AG10803 (cell line): Measurements from ENCODE around the gene HSD17B3.
"Not testable (repeated sequence)": the region's sequence is repeated elsewhere in the genome, so short reads cannot be mapped to it uniquely, and the experiment has no call there.

Source experiments
- DNase-seq: peaks from one replicate; pipeline ENCODE4 v3.0.0; 2010; ENCODE audit warnings: low read depth
- H3K4me3 ChIP-seq: 2 replicates; pipeline ENCODE4 v1.5.1; 2011; ENCODE audit warnings: mild to moderate bottlenecking, low read length, control low read depth
- TF ChIP-seq, protein P1 (sequence below): conservative IDR thresholded peaks from 2 replicates; pipeline ENCODE4 v1.5.1; 2011; ENCODE audit warnings: mild to moderate bottlenecking, low read length, control low read depth, inconsistent platforms

Gene HSD17B3

DNA sequence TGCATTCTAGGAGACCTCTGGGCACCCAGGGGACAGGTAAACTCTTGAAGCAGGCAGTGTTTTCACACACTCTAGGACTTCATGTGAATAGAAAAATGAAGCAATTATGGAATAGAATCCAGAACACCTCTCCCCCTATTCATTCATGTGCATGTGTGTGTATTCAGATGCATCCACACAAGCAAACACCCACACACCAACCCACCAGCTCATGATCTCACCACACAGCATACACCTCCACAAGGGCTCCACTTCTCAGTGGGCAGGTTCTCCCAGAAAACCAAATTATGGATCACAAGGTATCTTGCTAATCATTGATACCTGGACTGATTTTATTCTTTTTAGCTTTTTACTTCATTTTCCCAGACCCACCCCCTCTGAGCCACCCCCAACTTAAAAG lies 21.2 kb upstream of the HSD17B3 start:
- no peak for DNase-seq
- H3K4me3 ChIP-seq: no peak overlapping the region
- TF ChIP-seq, protein P1, sequence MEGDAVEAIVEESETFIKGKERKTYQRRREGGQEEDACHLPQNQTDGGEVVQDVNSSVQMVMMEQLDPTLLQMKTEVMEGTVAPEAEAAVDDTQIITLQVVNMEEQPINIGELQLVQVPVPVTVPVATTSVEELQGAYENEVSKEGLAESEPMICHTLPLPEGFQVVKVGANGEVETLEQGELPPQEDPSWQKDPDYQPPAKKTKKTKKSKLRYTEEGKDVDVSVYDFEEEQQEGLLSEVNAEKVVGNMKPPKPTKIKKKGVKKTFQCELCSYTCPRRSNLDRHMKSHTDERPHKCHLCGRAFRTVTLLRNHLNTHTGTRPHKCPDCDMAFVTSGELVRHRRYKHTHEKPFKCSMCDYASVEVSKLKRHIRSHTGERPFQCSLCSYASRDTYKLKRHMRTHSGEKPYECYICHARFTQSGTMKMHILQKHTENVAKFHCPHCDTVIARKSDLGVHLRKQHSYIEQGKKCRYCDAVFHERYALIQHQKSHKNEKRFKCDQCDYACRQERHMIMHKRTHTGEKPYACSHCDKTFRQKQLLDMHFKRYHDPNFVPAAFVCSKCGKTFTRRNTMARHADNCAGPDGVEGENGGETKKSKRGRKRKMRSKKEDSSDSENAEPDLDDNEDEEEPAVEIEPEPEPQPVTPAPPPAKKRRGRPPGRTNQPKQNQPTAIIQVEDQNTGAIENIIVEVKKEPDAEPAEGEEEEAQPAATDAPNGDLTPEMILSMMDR: no peak

DNA sequence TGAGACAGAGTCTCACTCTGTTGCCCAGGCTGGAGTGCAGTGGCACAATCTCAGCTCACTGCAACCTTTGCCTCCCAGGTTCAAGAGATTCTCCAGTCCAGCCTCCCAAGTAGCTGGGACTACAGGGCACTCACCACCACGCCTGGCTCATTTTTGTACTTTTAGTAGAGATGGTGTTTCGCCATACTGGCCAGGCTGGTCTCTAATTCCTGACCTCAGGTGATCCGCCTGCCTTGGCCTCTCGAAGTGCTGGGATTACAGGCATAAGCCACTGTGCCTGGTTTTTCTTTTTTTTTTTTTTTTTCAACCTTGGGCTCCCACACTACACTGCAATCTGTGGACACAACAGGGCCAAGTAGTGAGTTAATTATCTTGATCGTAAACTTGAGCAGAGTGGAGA lies 20.8 kb upstream of the HSD17B3 start:
- DNase-seq: not testable (repeated sequence)

DNA sequence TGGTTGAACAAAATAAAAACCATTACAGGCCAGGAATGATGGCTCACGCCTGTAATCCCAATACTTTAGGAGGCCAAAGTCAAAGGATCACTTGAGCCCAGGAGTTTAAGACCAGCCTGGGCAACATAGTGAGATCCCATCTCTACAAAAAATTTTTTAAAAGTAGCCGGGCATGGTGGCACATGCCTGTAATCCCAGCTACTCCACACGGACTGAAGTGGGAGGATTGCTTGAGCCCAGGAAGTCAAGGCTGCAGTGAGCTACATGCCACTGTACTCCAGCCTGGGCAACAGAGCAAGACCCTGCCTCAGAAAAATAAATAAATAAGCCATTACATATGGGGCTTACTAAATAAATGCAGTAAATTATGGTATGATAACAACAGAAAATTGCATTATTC lies 20.2 kb upstream of the HSD17B3 start:
- not testable (repeated sequence) for H3K4me3 ChIP-seq, DNase-seq

More for the DNA sequence above, 20.8 kb upstream of the HSD17B3 start:
- H3K4me3 ChIP-seq: not testable (repeated sequence)

DNA sequence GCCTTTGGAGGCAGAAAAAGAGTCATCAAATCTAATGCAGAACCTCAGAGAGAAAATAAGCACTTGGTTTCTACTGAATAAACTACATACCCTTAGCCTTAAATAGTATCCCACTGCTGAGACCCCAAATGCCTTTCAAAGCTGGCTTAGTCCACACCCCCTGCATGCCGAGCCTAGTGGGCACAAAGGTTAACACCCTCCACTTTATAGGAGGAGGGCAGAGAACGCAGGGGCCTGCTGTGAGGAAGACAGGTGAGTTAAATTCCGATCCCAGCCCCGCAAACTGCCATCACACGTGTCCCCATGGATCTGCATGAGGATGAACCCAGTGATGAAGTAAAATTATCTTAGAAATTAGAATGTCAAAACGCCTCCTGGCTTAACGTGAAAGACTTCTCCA lies 19.5 kb upstream of the HSD17B3 start:
- no peak overlapping the region for H3K4me3 ChIP-seq
- TF ChIP-seq, protein P1: no peak
- no peak for DNase-seq

DNA sequence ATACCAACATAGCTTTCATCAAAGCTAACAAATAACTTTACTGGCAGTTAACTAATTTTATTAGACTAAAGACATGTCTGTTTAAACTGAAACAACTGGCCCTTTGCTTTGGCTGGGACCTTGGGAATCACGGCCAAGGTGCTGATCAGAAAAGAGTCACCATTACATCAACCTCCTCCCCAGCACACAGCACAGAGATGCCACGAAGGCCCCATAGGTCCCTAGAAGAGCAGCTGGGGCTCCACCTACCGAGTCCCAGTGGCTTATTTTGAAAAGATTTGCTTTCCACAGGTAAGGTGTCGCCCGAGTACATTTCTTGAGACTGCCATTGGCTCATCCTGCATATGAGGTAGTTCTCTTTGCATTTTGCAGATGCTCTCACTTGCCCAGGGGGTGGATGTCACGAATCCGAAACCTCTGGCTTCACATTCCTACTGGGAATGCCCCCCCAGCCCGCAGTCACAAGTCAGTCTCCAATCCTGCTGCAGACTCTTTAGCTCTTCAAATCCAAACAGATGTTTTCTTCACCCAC lies 18.8 kb upstream of the HSD17B3 start:
- DNase-seq: no peak
- H3K4me3 ChIP-seq: no peak overlapping the region
- TF ChIP-seq, protein P1: no peak

DNA sequence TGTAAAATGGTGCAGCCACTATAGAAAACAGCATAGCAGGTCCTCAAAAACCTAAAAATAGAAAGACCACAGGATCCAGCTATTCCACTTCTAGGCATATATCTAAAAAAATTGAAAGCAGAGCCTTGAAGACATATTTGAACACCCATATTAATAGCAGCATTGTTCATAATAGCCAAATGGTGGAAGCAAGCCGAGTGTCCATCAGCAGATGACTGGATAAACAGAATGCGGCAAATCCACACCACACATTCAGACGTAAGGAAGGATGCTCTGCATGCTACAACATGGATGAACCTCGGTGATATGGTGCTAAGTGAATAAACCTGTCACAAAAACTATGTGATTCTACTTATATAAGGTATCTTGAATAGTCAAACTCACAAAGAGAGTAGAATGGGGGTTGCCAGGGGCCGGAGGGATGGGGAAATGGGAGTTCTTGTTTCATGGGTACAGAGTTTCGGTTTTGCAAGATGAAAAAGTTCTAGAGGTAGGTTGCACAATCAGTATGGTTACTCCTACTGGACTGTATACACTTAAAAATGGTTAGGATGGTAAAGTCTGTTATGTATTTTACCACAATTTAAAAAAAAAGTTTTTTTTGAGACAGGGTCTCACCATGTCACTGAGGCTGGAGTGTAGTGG lies 17.1 kb upstream of the HSD17B3 start:
- TF ChIP-seq, protein P1: no peak
- DNase-seq: no peak
- no peak overlapping the region for H3K4me3 ChIP-seq

DNA sequence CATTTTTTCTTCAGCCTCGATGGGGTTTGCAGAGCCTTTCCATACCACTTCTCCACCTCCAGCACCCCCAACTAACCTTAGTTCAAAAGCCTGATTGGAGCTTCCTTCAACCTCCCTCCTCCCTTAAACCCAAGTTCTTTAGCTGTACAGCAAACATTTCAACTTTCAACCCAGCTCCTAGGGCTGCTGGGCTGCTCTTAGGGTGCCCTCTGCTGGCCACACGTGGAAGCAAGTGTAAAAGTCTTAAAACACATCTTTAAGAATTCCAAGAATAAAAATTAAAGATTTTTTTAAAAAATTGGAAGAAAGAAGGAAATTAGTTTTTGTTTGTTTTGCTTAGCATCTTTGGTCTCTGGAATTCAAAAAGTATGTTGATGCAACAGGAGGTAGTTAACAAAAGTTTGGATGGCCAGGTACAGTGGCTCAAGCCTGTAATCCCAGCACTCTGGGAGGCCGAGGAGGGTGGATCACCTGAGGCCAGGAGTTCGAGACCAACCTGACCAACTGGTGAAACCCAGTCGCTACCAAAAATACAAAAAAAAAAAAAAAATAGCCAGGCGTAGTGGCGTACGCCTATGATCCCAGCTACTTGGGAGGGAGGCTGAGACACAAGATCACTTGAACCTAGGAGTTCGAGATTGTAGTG lies 15.5 kb upstream of the HSD17B3 start:
- peak; percentile 64 for DNase-seq
- TF ChIP-seq, protein P1: peak; percentile 93

DNA sequence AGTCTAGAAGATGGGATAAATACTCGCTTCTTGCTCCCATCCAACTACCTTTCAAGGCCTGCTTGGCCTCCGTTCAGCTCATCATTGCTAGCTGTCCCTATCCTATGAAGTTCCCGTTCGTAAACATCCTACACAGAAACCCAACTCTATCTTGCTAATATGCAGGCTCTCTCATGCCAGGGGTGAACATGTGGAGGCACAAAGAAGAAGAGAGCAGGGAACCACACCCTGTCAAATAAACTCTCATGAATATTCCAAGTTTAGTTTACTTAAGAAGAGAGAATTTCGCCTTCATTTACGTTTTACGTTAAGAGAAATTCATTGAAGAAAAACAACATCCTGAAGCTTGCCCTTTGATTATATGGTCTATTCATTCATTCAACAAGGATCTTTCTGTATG lies 7.9 kb upstream of the HSD17B3 start:
- TF ChIP-seq, protein P1: no peak
- no peak overlapping the region for H3K4me3 ChIP-seq
- DNase-seq: no peak

More for the DNA sequence above, 15.5 kb upstream of the HSD17B3 start:
- H3K4me3 ChIP-seq: no peak overlapping the region

DNA sequence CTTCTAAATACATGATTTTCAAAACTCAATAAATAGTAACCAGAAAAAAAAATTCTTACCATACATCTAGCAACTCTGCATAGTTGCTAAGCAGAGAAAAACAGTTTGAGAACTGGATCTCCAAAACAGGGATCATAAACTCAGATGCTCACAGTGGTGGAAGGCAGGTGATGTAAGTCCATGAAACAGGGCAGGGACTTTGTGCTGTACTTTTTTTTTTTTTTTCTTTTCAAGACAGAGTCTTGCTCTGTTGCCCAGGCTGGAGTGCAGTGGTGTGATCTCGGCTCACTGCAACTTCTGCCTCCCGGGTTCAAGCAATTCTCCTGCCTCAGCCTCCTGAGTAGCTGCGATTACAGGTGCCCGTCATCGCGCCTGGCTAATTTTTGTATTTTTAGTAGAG lies 5.0 kb upstream of the HSD17B3 start:
- peak; percentile 13 for DNase-seq

More for the DNA sequence above, 5.0 kb upstream of the HSD17B3 start:
- not testable (repeated sequence) for H3K4me3 ChIP-seq
